Stimulated activated CD4-positive, alpha-beta T cell treated with anti-CD3 and anti-CD28 coated beads, Interleukin-1b, Interleukin-23, amount 100 ng/mL, for 4 hours (primary cell): Measurements from ENCODE around the gene MOSPD3.
"Not testable (repeated sequence)": the region's sequence is repeated elsewhere in the genome, so short reads cannot be mapped to it uniquely, and the experiment has no call there.

Experiments used
- DNase-seq, 2 donors: peaks; one replicate each; pipeline ENCODE4 v3.0.0-alpha.2; 2020; ENCODE audit warnings: low read depth in 2 of 2

The MOSPD3 gene

GRCh38 chr7:100611983-100612729 is at the start of gene MOSPD3:
Gene MOSPD3, plus strand, starts transcription at chr7:100612540. Its CDS starts 252 bp downstream, at chr7:100612792.
- peak; percentile 98 to 99 for DNase-seq

- DNase-seq, result no peak
Measured at GRCh38 chr7:100563100-100563564, 49.2 kb upstream of the MOSPD3 start.

GRCh38 chr7:100563809-100564400 is 48.4 kb upstream of the MOSPD3 start:
- peak; percentile 87 to 88 for DNase-seq

GRCh38 chr7:100564405-100564804 is 47.9 kb upstream of the MOSPD3 start:
- DNase-seq, result not testable (repeated sequence)

GRCh38 chr7:100565133-100565571 is 47.2 kb upstream of the MOSPD3 start:
- no peak for DNase-seq

GRCh38 chr7:100566018-100566531 is 46.3 kb upstream of the MOSPD3 start:
- no peak for DNase-seq

- no peak for DNase-seq
Measured at GRCh38 chr7:100567031-100567730, 45.2 kb upstream of the MOSPD3 start.

- DNase-seq, result no peak
Measured at GRCh38 chr7:100567751-100568175, 44.6 kb upstream of the MOSPD3 start.

GRCh38 chr7:100568176-100568895 is 44.0 kb upstream of the MOSPD3 start:
- no peak for DNase-seq

- peak in 1 of 2 donors; percentile 23 for DNase-seq
Measured at GRCh38 chr7:100568896-100569844, 43.2 kb upstream of the MOSPD3 start.

- no peak for DNase-seq
Measured at GRCh38 chr7:100570954-100571828, 41.1 kb upstream of the MOSPD3 start.

GRCh38 chr7:100571829-100572116 is 40.6 kb upstream of the MOSPD3 start:
- DNase-seq, result no peak

GRCh38 chr7:100572281-100572948 is 39.9 kb upstream of the MOSPD3 start:
- DNase-seq, result no peak

GRCh38 chr7:100572949-100573675 is 39.2 kb upstream of the MOSPD3 start:
- no peak for DNase-seq

- DNase-seq, result no peak
Measured at GRCh38 chr7:100573691-100574361, 38.5 kb upstream of the MOSPD3 start, which contains the start of gene SAP25. Gene SAP25, minus strand, starts transcription at chr7:100573900. Its CDS starts 158 bp downstream, at chr7:100573742.

- DNase-seq, result no peak
Measured at GRCh38 chr7:100574362-100575205, 37.8 kb upstream of the MOSPD3 start.

- no peak for DNase-seq
Measured at GRCh38 chr7:100575206-100575631, 37.1 kb upstream of the MOSPD3 start.
